GM18498 (cell line): ENCODE data around the gene FRY.

Experiments
- ATAC-seq: cut with Tn5 transposase; IDR thresholded peaks from one replicate; pipeline ENCODE4 v1.9.1; 2021; ENCODE audit warnings: mild to moderate bottlenecking, moderate library complexity; ENCODE audit not compliant: unreplicated experiment

The FRY gene

DNA sequence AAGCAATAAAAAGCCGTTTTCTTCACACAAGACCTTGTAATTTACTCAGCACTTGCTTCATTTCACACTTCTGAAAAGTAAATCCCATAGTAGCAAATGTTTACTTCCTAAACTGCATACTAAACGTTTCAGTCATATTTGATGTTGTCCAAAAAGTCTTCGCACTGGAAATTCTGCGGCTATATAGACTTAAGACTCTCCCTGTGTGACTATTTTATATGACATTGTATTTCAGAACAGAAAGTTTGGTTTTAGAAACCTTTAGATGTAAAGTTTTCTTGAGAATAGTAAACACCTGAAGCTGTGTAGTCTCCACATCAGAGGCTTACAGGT lies 254.0 kb downstream of the FRY start:
- ATAC-seq, result no peak

DNA sequence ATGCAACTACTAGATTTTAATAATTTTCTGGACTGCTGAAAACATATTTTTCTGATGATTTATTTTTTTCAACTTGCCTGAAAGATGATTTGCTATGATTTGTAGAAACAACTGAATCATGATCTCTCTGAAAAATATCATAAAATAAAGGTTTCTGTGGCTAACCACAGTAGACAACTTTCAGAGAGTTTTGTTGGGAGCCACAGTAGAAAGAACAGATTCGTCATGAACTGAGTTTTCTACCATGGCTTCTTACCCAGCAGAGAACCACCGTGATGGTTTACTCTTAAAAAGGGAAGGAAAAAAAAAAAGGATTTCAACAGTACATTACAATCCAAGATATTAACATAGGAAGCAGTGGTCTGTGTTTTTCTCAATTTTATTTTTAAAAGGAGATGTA lies 265.6 kb downstream of the FRY start:
- ATAC-seq, result no peak

GRCh38 chr13:32298695-32299094 lies 267.1 kb downstream of the FRY start:
- no peak for ATAC-seq

DNA sequence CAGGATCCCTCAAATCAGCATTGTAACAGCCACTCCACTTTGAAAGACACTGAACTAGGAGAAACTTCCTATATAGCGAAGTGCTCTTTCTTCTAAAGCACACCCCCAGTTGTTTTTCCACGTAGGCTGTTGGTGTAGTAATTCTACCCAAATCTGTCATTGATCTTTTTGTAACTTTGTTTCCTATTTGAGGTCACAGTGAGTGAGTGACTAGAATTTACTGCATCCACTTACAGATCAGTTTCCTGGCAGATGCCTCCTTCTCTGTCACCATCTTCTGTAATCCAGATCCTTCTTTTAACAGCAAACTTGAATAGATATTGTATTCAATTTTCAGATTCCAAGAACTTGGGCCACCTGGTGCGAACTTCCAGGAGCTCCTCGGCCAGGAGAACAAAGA lies 268.3 kb downstream of the FRY start:
- ATAC-seq, result no peak

GRCh38 chr13:32300406-32300805 lies 268.8 kb downstream of the FRY start:
- no peak for ATAC-seq

GRCh38 chr13:32300920-32301319 lies 269.3 kb downstream of the FRY start:
- no peak for ATAC-seq

DNA sequence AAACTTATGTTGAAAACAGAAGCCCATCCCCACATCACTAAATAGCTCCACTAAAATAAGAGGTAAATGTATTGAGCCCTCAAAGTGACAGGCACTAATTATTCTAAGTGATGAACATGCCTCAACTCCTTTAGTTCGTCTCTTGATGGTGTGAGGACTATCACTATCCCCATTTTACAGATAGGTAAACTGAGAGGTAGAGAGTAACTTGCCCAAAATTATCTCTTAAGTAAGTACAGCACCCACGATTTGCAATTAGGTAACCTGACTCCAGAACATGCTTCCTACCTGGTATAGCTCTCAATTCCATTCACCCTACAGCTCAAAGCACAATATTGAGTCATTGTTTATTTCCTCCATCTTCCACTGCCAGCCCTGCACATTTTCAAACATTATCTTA lies 270.9 kb downstream of the FRY start:
- ATAC-seq, result no peak

GRCh38 chr13:32305646-32306045 lies 274.1 kb downstream of the FRY start:
- ATAC-seq, result no peak

DNA sequence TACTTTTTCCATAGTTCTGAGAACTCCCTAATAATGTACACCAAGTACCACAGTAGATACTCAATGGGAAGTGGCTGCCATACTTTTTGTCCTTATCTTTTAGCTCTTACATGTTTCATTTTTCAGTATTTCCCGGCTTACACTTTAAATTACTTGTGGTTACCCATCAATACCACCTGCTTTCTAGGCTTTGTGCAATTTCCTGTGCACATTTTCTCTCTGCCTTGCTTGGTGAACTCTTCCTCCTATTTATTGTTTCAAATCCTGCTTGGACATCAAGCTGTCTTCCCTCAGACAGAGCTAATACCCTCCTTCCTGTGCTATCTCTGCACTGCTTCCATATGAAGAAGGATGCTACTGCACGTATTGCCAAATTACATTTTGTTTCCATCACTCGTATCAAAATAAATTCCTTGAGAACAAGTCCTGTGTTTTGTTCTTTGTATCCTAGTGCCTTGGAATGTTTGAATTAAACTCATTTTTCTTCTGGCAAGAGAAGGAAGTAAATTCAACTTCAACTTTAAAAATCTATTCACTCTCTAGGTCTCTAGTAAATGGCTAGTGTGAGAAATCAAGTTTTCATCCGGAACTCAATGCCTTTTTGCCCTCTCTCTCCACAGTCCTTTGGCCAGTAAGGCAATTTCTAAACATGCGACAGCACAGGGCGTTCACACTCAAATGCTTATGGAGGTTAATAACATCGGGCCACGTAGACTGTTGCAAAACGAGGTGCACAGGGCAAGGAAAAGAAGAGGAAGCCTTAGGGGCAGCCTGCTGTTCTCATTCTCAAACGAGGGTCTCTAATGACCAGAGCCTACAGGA lies 277.9 kb downstream of the FRY start:
- ATAC-seq, result peak; percentile 18

- ATAC-seq, result peak; percentile 58
These were observed 278.6 kb downstream of the FRY start for GRCh38 chr13:32310134-32310706.

- no peak for ATAC-seq
These were observed 279.8 kb downstream of the FRY start for GRCh38 chr13:32311188-32311897.

DNA sequence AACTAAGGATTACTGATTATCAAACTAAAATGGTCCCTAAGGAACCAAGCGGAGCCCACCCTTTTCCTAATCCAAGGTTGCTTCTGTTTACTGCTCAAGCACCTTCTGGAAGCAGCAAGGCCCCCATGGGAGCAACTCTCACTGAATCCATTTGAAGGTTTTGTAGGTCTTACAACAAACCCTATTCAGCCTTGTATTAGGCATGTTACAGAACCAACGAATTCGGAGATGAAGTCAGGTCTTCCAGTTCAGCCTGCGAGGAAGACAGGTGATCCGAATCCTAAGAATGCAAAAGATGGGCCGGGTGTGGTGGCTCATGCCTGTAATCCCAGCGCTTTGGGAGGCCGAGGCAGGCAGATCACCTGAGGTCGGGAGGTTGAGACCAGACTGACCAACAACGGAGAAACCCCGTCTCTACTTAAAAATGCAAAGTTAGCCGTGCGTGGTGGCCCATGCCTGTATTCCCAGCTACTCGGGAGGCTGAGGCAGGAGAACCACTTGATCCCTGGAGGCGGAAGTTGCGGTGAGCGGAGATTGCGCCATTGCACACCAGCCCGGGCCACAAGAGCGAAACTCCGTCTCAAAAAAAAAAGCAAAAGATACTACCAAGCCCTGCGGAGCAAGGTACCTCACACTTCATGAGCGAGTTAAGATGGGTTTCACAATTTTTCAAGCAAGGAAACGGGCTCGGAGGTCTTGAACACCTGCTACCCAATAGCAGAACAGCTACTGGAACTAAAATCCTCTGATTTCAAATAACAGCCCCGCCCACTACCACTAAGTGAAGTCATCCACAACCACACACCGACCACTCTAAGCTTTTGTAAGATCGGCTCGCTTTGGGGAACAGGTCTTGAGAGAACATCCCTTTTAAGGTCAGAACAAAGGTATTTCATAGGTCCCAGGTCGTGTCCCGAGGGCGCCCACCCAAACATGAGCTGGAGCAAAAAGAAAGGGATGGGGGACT lies 283.0 kb downstream of the FRY start:
- ATAC-seq, result peak; percentile 27

DNA sequence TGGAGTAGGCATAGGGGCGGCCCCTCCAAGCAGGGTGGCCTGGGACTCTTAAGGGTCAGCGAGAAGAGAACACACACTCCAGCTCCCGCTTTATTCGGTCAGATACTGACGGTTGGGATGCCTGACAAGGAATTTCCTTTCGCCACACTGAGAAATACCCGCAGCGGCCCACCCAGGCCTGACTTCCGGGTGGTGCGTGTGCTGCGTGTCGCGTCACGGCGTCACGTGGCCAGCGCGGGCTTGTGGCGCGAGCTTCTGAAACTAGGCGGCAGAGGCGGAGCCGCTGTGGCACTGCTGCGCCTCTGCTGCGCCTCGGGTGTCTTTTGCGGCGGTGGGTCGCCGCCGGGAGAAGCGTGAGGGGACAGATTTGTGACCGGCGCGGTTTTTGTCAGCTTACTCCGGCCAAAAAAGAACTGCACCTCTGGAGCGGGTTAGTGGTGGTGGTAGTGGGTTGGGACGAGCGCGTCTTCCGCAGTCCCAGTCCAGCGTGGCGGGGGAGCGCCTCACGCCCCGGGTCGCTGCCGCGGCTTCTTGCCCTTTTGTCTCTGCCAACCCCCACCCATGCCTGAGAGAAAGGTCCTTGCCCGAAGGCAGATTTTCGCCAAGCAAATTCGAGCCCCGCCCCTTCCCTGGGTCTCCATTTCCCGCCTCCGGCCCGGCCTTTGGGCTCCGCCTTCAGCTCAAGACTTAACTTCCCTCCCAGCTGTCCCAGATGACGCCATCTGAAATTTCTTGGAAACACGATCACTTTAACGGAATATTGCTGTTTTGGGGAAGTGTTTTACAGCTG lies 283.9 kb downstream of the FRY start, which contains the start of the genes BRCA2 and ZAR1L:
BRCA2 (plus strand) TSS at position 271 of the 790 bp plus-strand sequence. CDS start 953 bp downstream, outside the sequence.
ZAR1L (minus strand) TSS at position 126 of the 790 bp plus-strand sequence. CDS start 3,438 bp downstream, outside the sequence.
- peak; percentile 96 for ATAC-seq

DNA sequence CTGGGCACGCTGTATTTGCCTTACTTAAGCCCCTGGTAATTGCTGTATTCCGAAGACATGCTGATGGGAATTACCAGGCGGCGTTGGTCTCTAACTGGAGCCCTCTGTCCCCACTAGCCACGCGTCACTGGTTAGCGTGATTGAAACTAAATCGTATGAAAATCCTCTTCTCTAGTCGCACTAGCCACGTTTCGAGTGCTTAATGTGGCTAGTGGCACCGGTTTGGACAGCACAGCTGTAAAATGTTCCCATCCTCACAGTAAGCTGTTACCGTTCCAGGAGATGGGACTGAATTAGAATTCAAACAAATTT lies 284.4 kb downstream of the FRY start:
- peak; percentile 55 for ATAC-seq

DNA sequence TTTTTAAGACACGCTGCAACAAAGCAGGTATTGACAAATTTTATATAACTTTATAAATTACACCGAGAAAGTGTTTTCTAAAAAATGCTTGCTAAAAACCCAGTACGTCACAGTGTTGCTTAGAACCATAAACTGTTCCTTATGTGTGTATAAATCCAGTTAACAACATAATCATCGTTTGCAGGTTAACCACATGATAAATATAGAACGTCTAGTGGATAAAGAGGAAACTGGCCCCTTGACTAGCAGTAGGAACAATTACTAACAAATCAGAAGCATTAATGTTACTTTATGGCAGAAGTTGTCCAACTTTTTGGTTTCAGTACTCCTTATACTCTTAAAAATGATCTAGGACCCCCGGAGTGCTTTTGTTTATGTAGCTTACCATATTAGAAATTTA lies 284.9 kb downstream of the FRY start:
- no peak for ATAC-seq

- ATAC-seq, result no peak
These were observed 286.3 kb downstream of the FRY start for GRCh38 chr13:32317716-32318465.

DNA sequence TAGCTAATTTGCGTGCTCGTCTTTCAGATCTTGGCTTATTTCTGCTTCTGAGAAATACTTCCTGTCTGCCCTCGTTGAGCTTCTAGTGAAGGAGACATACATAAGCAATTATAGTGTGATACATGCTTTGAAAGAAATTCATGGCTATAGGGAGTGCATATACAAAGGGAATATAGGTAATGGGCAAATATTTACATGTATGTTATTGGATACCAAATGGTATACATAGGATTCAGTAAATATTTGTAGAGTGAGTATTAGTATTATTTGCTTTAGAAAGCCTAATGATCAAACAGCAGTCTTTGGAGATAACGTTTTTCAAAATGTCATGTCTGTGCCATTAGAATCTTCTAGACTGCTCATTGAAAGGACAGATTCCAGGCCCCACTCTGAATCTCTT lies 289.0 kb downstream of the FRY start:
- ATAC-seq, result no peak

- no peak for ATAC-seq
These were observed 292.3 kb downstream of the FRY start for GRCh38 chr13:32323912-32324311.

DNA sequence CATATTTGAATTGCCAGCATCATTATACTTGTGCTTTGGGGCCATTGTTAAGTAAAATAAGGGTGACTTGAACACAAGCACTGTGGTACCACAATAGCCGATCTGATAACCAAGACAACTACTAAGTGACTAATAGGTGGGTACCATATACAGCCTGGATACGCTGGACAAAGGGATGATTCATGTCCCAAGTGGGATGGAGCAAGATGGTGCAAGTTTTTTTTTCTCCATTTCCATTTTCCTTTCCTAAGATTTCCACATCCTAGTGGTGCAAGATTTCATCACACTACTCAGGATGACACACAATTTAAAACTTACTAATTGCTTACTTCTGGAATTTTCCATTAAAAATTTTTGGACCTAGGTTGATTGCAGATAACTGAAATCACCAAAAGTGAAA lies 298.9 kb downstream of the FRY start:
- ATAC-seq, result no peak
